Measurements from ENCODE around the gene TUBGCP3. TPM values are rescaled to one million over a fixed set of nuclear protein-coding genes. Genes with fewer than 3 reads are reported as not detected.

TUBGCP3 gene
- total RNA-seq, 1 experiment from 2014 or later: 37.3 TPM

GRCh38 chr13:112447306-112447705 is 140.6 kb downstream of the TUBGCP3 start:
- Histone ChIP-seq H2BK120ac (ENCODE audit: low read depth, low read length, poor library complexity, severe bottlenecking) (no peak overlapping the region), H3K18ac (ENCODE audit: insufficient read length, low read depth, low read length) (no peak overlapping the region), H2BK5ac (ENCODE audit: insufficient read length, low read length) (no peak overlapping the region), H3K9me3 (ENCODE audit: control insufficient read depth, low read depth, low read length) (no peaks in the 10 kb centered on the region), H4K91ac (ENCODE audit: insufficient read length, low read depth, low read length) (no peak overlapping the region), H3K23ac (ENCODE audit: insufficient read length, low read depth, low read length) (no peak overlapping the region), H3K14ac (ENCODE audit: insufficient read depth, low read length) (no peak overlapping the region), H3K4ac (ENCODE audit: low read depth, low read length) (no peak overlapping the region), H3K23me2 (ENCODE audit: insufficient read length, low read depth, low read length, poor library complexity, severe bottlenecking) (no peaks in the 10 kb centered on the region), H2AFZ (ENCODE audit: low read length) (no peak overlapping the region), H3K27me3 (ENCODE audit: insufficient read depth, low read length) (no peaks in the 10 kb centered on the region; the same call in 1 of the 2 replicates), H3K9ac (ENCODE audit: extremely low read depth, insufficient read length, low read length) (no peak overlapping the region), H3K4me2 (ENCODE audit: insufficient read depth, insufficient read length, low read length) (no peak overlapping the region), H2AK5ac (ENCODE audit: insufficient read length, low read length) (no peak overlapping the region), H2BK12ac (ENCODE audit: insufficient read length, low read depth, low read length) (no peak overlapping the region), H4K8ac (replicated peaks; ENCODE audit: insufficient read length, low read depth, low read length) (no peak overlapping the region), H3K79me2 (ENCODE audit: insufficient read depth, low read length) (no peaks in the 10 kb centered on the region), H3K79me1 (ENCODE audit: insufficient read depth, low read depth, low read length, poor library complexity, severe bottlenecking) (no peaks in the 10 kb centered on the region), H4K20me1 (ENCODE audit: control insufficient read depth, insufficient read depth, insufficient read length) (no peaks in the 10 kb centered on the region), H3K4me1 (ENCODE audit: insufficient read depth, low read length) (no peaks in the 10 kb centered on the region), H3T11ph (ENCODE audit: low read length) (no peak overlapping the region), H3K56ac (ENCODE audit: insufficient read length, low read depth, low read length) (no peak overlapping the region), H2BK20ac (ENCODE audit: low read depth, low read length, poor library complexity, severe bottlenecking) (no peak overlapping the region), H2BK15ac (ENCODE audit: low read depth, low read length) (no peak overlapping the region), H3K27ac (ENCODE audit: insufficient read length, low read depth, low read length) (no peak overlapping the region), H4K5ac (ENCODE audit: insufficient read length, low read depth, low read length) (no peak overlapping the region)
- WGBS (ENCODE audit: extremely low coverage, insufficient read length, low lambda C conversion rate): no CpG with 5 or more reads among the region's 2 CpGs
- no peak for DNase-seq
- Mint-ChIP-seq H3K4me3 (no peak overlapping the region), H3K27me3 (ENCODE audit: low read depth) (peaks cover 56% of the 10 kb centered on the region), H3K36me3 (ENCODE audit: insufficient read depth in 1 of 3, low read depth in 3 of 3) (no peaks in the 10 kb centered on the region; a peak in 1 of 7 replicates), H3K4me1 (peaks cover 11 to 14% of the 10 kb centered on the region in 2 experiments), H3K9me3 (no peaks in the 10 kb centered on the region), H3K27ac (no peak overlapping the region)
- no peak for TF ChIP-seq CTCF (conservative IDR thresholded peaks at IDR 0.05)

Data from H9 (cell line).